Stimulated activated CD4-positive, alpha-beta T cell treated with anti-CD3 and anti-CD28 coated beads, Interleukin-1b, Interleukin-23, amount 100 ng/mL, for 1 hour (primary cell): ENCODE data around the gene MECR.

Source experiments
- DNase-seq, 2 donors: peaks; one replicate each; pipeline ENCODE4 v3.0.0-alpha.2; 2020; ENCODE audit warnings: low read depth in 2 of 2

Gene MECR

DNA sequence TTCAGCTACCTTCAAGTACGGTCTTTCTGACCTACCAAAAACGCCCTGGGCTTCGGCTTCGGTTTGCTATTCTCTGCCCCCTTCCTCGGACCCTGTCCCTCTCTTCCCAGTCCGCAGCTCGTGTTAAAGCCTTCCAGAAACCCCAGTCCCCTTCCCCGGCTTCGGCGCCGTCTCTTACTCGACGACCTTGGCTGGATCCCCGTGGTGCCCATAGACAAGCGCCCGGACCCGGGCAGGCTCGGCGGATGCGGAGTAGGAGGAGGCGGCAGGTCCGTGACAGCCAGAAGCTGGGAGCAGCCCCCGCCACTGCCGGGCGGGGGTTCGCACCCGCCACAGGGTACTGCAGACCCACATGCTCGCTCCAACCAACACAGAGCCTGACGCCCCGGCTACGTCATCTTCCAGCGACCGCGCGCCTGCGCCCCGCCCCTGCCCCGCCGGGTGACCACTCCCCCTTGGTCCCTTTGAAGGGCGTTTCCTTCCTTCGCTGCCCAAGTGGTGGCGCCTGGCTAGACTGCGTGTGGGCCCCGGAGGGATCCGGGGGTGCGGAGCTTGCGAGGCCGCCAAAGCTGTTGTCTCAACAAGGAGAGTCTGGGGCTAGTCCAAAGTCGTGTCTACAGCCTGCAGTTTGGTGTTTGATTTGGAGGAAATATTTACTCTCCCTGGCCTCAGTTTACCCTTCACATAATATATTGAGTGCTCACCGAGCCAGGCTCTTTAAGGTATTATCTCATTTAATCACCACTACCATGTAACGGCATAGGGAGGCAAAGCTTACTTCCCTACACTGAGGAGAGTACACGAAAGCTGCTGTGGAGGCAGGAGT is at the start of gene MECR:
MECR (minus strand) TSS at position 382 of the 826 bp plus-strand sequence; CDS start at position 354, 28 bp downstream.
- peak; percentile 85 to 95 for DNase-seq

GRCh38 chr1:29279951-29280391 is 49.2 kb upstream of the MECR start:
- DNase-seq = no peak

GRCh38 chr1:29279406-29279805 is 48.7 kb upstream of the MECR start:
- DNase-seq = no peak

DNA sequence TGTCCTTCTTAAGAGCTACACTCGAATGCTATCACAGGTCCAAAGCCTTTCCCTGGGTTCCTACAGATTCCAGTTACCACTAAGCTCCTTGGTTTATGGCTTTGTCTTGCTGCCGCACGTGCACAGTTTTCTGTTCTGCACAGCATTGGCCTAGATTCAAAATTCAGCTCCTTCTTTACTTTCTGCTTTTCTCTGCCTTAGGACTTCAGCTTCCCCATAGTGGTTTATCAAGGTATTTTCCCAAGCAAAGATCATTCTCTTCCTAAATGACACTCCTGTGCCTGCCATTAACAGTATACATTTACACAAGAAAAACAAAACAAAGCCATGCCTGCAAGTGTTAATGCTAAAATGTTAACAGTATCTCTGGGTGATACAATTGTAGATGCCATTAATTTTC is 47.4 kb upstream of the MECR start:
- DNase-seq = no peak

- DNase-seq = no peak
These were observed 44.7 kb upstream of the MECR start for GRCh38 chr1:29275435-29275834.

DNA sequence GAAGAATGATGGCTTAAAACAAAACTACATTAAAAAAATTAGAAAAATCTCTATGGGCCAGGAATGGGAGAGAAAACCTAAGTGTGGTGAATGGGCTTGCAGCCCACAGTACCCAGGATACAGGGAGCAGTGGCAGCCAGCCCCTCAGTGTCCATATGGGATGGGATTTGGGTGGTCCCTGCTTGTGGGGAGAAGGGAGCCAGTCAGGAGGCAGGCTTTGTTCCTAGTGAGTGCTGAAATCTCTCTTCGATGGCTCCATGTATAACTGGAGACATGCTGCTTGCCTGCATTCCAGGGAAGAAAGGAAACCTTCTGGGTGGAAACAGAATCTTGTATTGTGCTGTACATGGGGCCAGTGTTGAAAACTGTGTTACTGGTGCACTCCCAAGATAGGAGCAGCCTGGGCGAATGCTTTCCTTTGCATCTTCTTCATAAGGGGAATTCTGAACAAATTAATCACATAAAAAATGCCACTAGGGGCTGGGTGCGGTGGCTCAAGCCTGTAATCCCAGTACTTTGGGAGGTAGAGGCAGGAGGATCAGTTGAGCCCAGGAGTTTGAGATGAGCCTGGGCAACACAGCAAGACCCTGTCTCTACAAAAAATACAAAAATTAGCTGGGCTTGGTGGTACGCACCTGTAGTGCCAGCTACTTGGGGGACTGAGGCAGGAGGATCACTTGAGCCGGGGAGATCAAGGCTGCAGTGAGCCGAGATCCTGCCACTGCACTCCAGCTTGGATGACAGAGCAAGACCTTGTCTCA is 41.6 kb upstream of the MECR start:
- DNase-seq = no peak

GRCh38 chr1:29271724-29272123 is 41.0 kb upstream of the MECR start:
- no peak for DNase-seq

GRCh38 chr1:29270929-29271521 is 40.3 kb upstream of the MECR start:
- DNase-seq = no peak

GRCh38 chr1:29269382-29269781 is 38.6 kb upstream of the MECR start:
- no peak for DNase-seq

GRCh38 chr1:29267321-29268070 is 36.8 kb upstream of the MECR start:
- no peak for DNase-seq

GRCh38 chr1:29266912-29267311 is 36.2 kb upstream of the MECR start:
- no peak for DNase-seq

DNA sequence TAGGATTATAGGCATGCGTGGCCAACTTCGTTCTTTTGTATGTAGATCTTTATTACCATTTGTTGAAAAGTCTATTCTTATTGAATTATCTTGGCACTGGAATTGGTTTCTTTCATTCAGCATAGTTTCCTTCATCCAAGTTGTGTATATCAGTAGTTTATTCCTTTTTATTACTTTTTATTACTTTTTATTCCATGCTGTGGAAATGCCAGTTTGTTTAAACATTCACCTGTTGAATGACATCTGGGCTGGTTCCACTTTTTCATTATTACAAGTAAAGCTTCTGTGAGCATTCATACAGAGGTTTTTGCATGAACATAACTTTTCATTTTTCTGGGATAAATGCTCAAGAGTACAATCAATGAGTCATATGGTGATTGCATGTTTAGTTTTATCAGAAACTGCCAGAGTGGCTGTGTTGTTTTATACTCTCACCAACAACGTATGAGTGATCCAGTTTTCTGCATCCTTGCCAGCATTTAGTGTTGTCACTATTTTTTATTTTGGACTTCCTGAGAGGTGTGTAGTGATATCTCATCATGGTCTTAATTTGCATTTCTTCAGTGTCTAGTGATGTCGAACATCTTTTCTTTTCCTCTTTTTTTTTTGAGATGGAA is 34.1 kb upstream of the MECR start:
- DNase-seq = no peak

DNA sequence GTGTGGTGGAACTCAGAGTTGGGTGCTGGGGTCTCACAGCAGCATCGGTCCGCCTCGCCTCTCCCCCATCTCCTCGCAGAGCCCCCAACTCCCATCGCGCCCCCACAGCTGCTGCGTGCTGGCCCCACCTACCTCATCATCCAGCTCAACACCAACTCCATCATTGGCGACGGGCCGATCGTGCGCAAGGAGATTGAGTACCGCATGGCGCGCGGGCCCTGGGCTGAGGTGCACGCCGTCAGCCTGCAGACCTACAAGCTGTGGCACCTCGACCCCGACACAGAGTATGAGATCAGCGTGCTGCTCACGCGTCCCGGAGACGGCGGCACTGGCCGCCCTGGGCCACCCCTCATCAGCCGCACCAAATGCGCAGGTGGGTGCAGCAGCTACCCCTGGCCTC is 29.8 kb upstream of the MECR start:
- no peak for DNase-seq

DNA sequence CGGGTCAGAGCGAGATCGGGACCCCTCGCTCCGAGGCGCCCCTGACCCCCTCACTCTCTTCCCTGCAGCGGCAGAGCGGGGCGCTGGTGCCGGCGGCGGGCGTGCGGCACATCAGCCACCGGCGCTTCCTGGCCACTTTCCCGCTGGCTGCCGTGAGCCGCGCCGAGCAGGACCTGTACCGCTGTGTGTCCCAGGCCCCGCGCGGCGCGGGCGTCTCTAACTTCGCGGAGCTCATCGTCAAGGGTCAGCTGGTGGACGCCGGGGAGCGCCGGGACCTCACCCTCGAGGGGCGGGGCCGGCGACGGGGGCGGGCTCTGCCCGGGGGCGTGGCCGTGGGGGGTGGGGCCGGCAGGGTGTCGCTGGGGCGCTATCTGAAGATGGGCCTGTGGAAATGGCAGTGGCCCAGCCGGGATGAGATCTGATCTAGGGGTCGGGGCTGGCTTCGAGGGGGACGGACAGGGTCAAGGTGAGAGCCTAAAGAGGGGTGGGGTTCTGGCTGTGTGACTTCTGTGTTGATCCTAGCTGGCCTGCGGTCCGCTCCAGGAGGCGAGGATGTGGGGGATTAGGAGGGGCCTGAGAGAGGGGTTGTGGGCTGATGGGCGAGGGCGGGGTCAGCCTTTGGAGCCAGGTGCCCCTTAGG is 29.2 kb upstream of the MECR start:
- DNase-seq = no peak

GRCh38 chr1:29258976-29259801 is 28.5 kb upstream of the MECR start:
- no peak for DNase-seq

- DNase-seq = no peak
These were observed 27.6 kb upstream of the MECR start for GRCh38 chr1:29258189-29258975.

DNA sequence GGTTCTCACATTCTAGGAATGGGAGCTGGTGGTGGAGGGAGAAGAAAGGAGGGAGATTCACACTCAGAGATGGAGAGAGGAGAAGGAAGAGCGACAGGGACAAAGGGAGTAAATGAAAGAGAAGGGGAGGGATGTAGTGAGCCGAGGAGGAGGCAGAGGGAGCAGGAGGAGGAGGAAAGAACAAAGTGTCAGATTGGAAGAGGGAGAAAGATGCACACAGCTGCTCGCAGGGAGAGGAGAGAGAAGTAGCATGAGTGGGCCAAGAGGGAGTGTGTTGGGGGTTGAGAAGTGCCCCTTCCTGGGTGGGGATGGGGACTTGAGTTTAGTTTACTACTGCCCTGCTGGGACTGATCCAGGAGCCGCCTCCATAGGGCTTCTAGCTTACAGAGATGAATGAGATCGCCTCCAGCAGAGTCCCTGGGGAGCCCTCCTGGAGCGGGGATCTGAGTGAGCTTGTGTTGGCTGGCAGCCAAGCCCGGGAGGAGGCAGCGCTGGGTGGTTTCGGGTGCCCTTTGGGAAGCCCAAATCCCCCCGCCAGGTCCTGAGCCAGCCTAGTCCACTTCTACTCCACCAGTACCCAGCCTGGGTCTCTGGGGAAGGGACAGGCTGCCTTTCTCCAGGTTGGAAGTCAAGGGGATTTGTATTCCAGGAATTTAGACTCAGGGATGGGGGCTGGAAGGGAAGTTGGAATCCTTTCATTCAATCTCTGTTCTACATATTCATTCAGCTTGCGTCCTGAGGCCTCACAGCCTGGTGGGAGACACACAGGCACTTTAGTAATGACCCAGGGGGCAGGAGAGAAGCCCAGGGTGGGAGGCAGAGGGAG is 26.5 kb upstream of the MECR start:
- no peak for DNase-seq

DNA sequence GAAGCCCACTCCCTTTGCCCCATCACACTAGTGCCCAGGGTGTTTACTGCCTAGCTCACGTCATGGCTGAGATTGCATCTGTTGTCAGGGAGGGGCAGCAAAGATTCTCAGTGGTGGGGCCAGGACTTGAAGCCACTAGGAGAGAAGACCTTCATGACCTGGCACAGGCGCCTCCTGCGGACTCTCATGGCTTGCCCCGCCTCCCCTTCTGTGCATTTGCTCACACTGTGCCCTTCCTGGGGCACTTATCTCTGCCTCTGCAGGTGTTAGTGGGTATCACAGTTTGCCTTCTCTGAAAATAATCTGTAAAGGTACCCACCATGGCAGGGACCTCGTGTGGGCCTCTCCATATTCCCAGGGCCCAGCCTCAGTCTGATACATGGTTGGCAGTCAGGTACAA is 25.7 kb upstream of the MECR start:
- DNase-seq = no peak
